GM18909 (cell line): Measurements from ENCODE around the gene RALB.

Source experiments
- ATAC-seq: cut with Tn5 transposase; IDR thresholded peaks from one replicate; pipeline ENCODE4 v1.9.1; 2021; ENCODE audit warnings: mild to moderate bottlenecking; ENCODE audit not compliant: unreplicated experiment, poor library complexity

The RALB gene, protein sequence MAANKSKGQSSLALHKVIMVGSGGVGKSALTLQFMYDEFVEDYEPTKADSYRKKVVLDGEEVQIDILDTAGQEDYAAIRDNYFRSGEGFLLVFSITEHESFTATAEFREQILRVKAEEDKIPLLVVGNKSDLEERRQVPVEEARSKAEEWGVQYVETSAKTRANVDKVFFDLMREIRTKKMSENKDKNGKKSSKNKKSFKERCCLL

DNA sequence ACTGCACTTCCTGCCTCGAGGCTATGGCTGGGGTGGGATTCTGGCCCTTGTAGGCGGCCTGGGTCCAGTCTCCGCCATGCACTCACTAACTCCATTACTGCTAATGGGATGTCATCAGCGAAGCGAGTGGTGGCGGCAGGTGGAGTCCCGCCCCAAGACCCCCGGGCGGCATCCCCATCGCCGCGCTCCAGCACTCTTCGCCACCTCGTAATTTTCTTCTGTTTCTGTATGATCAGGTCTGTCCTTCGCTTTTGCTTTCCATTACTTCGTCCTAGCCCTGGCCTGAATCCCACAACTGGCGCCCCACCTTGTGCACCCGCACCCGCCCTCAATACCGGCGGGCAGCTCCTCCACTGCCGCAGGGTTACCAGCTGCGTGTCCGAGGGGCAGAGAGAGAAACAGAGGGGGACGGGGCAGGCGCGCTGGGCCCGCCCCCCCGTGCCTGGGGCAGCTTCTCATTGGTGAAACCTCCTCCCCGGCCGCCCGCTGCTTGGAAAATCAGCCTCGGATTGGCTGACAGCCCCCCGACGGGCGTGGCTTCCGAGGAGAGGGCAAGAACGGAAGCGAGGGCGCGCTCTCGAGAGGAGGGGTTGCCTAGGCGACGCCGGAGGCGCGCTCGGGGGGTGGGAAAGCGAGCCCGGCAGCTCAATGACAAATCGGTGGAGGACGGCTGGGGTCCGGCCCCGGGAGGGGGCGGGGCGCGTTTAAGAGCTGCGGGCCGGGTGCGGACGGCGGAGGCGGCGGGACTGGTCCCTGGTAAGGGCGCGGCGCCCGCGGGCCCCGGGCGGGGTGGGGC is at the start of gene RALB:
Gene RALB, plus strand, starts transcription at position 628 of the 796 bp plus-strand sequence. CDS start 25,813 bp downstream, outside the sequence.
- ATAC-seq, result peak; percentile 92

DNA sequence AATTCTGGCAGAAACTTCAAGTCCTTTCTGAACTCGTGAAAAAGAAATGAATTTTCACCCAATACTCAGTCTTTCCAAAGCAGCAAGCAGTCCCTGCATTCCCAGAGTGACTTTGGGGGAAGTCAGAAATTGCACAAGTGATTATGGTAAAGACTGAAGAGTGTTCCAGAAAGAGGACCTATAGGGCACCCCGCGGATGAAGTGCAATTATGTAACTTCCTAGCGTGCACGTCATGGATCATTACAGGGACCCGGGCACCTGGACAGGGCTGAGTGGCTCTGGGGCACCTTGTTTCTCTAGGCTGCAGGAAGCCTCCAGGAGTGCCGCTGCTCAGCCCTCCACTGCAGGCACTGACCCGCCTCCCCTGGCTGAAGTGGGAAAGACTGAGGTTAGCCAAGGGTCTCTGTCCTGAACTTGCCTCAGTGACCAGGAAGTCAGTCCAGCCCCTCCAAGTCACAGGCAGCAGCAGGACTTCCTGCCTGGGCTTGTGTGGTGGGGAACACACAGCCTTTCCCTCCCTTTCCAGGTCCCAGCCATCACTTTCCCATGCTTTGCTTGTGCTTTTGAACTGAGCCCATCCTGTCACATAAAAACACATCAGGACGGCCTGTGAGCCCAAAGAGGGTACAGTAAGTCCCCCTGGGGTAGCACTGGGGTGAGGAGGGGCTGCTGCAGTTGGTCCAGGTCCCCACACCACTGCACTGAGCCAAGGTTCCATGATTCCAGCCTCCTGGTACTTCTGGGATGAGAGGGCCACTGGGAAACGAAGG is 49.2 kb upstream of the RALB start:
- no peak for ATAC-seq

DNA sequence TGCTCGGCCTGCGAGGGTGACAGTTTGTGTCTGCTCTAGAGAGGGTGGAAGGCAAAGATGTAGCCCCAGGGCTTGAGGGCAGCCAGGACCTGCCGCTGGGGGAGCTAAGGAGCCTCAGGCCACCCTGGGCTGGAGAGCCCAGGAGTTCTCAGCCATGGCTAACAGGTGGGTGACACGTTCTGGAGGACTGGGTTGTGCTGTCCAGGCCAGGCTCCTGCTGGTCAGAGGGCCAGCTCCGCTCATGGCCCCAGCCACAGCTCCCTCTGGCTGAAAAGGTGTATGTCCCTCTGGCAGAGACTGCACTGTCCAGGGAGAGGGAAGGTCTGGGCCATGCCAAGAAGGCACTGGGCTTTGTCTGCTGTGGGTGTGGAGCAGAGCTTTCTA is 48.6 kb upstream of the RALB start:
- no peak for ATAC-seq

DNA sequence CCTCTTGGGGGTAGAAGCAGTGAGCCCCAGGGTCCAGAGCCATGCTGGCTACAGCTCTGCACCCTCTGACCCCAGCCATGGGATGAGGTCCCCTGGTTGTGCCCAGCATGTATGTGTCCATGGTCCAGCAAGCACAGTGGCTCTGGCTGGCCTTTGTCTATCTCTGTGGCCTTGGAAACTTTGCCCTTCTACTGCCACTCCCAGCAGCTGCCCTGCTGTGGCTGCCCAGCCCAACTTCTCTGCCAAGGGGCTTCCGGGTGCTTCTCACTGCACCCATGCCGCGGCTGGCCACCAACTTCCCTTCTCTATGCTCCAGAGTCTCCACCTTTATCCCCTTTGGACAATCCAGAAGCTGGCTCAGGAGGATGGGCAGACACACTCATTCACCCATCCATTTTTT is 48.2 kb upstream of the RALB start:
- no peak for ATAC-seq

DNA sequence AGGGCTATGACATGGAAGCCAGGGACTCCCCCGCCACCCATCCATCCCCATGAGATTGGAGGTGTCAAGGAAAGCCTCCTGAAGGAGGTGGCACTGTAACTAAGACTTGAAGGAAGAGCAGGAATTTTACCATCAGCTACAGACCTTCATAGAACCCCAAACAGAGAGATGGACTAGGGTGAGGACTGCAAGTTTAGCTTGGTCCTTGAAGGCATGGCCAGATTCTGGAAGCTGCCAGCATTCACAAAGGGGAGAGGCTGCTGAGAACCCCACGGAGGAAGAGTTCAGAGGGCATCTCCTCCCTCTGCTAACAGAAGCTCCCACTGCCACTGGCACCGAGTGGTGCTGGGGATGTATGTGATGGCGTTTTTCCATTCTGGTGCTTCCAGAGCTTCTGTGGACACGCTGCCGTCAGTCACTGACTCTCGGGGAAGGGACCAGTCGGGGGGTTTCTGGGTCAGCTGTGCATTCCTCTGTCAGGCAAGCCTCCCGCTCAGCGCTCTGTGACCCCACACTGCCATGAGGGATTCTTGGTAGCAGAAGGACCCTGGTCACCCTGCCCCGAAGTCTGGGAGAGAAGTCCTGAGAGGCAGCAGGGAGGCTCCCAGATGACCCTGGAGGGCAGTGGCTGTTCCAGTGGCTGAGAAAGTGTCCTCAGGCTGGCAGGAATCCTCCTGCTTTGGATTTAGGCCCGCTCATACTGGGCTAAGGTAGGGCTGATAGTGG is 47.5 kb upstream of the RALB start:
- no peak for ATAC-seq

DNA sequence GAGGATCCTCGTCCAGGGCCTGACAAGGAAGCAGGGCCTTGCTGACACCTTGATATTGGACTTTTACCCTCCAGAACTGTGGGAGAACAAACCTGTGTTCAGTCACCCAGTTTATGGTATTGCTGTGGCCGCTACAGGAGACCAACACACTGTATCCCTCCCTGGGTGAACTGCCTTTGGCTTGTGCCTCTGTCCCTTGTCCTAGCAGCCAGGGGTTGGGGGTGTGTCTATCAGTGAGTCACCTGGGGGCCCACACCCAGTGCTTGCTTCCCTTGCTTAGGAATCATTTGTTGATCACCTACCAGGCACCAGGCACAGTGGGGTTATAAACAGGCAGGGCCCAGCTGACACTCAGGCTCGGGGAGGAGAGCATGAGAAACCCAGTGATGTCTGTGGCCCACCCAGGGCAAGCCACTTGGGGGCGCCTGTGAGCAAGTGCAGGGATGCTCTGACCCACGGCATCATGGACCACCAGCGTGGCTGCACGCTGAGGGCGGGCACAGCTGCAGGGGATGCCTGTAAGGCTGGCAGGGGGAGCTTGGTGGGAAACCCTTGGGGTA is 46.5 kb upstream of the RALB start:
- ATAC-seq, result no peak

DNA sequence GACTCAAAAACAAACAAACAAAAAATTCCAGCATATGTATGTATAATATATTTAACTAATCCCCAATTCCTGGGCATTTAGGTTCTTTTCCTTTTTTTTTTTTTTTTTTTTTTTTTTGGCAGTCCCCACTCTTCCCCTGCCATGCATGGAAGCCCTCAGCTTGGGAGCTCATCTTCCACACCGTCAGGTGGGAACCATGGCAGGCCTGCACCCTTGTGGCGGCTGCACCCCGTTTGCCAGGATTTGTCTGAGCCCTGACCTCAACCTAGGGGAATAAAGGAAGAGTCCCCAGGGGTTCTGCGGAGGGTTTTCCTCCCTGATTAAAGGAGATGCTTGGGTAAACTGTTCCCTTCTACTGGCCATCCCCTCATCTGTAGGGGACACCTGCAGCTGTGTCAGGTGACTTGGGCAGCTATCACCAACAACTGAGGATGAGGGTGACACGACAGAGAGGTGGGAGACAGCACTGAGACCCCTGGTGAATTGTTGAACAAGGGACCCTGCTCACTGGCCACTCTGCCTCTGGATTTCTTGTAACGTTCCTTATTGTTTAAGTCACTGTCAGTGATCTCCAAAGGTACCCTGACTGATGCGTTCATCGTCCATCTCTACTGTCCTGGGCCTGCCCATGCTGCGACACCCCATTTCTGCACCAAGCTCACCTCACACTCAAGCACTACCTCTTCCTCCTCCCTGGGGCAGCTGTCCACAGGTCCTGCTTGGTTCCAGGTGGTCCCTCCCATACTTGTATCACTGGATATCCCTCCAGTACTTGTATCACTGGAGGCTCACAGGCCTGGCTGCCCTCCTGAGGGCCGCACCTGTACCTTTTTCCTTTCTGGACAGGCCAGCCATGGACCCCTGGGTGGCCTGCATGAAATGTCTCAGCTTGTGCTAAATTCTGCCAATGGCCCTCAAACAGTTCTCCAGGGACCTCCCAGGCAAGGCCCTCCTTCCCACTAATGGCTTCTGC is 44.0 kb upstream of the RALB start:
- ATAC-seq, result no peak

GRCh38 chr2:120209427-120210269 is 43.0 kb upstream of the RALB start:
- no peak for ATAC-seq

DNA sequence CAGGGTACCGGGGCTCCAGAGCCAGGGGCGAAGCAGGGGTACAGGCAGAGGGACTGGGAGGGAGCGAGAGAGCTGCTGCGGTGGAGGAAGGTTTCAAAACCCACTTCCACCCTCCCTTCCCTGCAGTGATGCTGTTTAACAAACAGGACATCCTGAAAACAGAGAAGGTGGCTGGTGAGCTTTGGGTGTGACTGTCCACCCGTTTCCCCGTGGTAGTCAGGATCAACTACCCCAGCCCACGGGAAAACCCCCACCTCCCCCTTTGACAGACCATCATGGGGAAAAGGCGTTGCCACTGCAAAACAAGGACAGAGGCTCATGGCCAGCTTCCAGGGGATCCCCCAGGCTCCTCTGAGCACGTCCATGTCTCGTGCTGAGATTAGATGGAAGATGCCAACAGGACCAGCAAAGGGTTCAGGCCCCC is 42.4 kb upstream of the RALB start:
- ATAC-seq, result no peak

DNA sequence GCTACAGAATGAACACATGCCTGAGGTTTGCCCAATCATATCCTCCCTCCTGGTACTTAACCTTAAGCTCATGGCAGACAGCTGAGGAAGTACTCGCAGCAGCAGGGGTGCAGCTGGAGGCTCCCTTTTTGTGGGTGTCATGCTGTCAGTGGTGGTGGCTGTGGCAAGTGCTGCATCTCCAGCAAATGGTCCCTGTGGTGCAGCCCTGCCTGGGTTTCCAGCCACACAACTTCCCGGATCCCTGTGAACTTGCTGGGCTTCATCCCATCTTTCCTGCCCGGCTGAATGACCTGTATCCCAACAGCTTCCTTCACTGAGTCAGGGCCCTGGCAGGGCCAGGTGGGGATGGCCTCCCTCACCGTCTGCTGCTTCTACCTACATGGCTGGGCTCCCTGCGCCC is 34.5 kb upstream of the RALB start:
- no peak for ATAC-seq

DNA sequence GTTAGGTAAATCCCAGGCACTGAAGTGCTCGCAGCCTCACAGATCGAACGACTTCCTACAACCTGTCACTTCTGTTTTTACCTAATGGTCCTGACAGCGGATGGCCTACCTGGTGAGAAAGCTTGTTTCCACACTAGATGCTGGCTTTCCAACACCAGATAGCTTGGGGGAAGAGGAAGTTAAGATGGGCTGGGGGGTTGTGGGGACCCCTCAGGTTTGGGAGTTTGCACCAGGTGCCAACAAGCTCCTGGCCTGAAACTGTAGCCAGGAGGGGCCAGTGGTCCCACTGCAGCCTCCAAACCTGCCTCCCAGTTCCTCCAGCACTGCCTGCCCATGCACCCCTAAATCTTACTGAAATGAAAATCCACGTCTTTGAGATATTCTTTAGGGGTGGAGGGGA is 33.4 kb upstream of the RALB start:
- no peak for ATAC-seq

DNA sequence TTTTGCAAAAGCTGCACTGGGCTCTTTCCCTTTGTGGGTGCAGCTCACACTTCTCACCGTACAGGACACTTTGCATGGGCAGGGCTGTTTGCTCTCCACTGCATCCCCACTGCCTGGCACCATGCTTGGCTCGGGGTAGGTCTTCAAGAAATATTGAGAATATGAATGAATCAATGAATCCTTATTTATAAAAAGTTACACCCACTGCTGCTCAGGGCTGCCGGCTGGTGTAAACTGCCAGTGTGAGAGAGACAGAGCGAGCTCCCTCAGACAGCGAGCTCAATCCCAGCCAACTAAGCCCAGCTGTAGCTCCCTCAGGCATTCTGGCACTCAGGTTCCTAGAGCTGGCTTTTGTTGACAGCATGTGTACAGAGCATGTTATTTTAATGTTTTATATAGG is 32.9 kb upstream of the RALB start:
- ATAC-seq, result no peak

GRCh38 chr2:120220756-120221155 is 31.9 kb upstream of the RALB start:
- ATAC-seq, result no peak

- no peak for ATAC-seq
These were observed 31.0 kb upstream of the RALB start for GRCh38 chr2:120221616-120222015.

GRCh38 chr2:120222186-120223033 is 30.2 kb upstream of the RALB start:
- no peak for ATAC-seq

DNA sequence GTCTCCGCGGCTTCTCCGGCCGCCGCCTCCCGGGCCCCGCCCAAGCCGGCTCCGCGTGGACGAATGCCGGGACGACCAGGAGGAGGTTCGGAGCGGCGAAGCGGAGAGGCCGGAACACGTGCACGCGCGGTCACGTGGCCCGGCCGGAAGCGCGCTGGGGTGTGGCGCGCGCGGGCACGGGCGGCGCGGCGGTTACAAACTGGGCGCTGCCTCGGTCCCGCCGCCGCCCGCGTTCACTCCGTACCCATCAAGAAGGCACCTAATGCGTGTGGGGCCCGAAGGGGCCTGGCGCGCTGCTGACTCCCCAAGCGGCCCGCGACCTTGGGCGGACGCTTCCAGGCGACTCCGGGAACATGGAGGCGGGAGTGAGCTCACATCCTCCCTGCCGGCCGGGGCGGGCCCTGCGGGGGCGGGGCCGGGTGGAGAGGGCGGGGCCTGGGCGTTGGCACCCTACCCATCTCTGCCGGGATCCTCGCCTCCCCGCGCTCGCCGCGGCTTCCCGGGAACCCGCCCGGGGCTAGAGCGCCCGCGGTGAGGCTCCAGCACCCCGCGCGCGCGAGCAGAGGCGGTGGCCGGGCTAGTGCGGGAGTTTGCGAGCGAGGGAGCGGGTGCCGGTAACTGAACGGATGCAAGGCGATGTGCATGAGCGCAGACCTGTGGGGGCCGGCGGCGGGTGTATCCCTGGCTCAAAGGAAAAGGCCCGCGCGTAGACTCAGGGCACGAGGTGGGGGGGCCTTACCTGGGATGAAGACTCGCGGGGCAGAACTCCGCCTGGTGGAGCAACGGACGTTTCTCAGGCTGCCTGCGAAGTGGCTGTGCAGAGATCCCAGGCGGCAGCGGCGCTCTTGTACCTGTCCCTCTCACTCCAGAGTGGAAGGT is 29.4 kb upstream of the RALB start, which contains the start of gene TMEM185B:
Gene TMEM185B, minus strand, starts transcription at position 367 of the 879 bp plus-strand sequence. CDS start 424 bp downstream, outside the sequence.
- ATAC-seq, result peak; percentile 90
